Trophoblast cell (in vitro differentiated cells and primary cell): ENCODE results near the gene CPN2.

ENCODE experiments used
- DNase-seq, 2 donors: peaks; one replicate each; pipeline ENCODE4 v3.0.0-alpha.2; 2016
- H2AFZ ChIP-seq: 2 replicates; pipeline ENCODE4 v1.6.1; 2013; ENCODE audit warnings: low read length, moderate library complexity, mild to moderate bottlenecking; ENCODE audit not compliant: insufficient read depth, poor library complexity
- H2AK5ac ChIP-seq: 2 replicates; pipeline ENCODE4 v1.6.1; 2013; ENCODE audit warnings: mild to moderate bottlenecking, low read length
- H2BK120ac ChIP-seq: 2 replicates; pipeline ENCODE4 v1.6.1; 2013; ENCODE audit warnings: low read length, mild to moderate bottlenecking, moderate library complexity; ENCODE audit not compliant: insufficient read depth, poor library complexity
- H2BK12ac ChIP-seq: 2 replicates; pipeline ENCODE4 v1.6.1; 2013; ENCODE audit warnings: mild to moderate bottlenecking, low read length, moderate library complexity
- H2BK5ac ChIP-seq: 2 replicates; pipeline ENCODE4 v1.6.1; 2013; ENCODE audit warnings: low read length, low read depth, moderate library complexity, mild to moderate bottlenecking; ENCODE audit not compliant: poor library complexity
- H3K14ac ChIP-seq: 2 replicates; pipeline ENCODE4 v1.6.1; 2013; ENCODE audit warnings: mild to moderate bottlenecking, low read length
- H3K18ac ChIP-seq: 2 replicates; pipeline ENCODE4 v1.6.1; 2013; ENCODE audit warnings: mild to moderate bottlenecking, low read length
- H3K23ac ChIP-seq: 2 replicates; pipeline ENCODE4 v1.6.1; 2013; ENCODE audit warnings: low read length
- H3K27ac ChIP-seq: 2 replicates; pipeline ENCODE4 v1.5.1; 2013; ENCODE audit warnings: low read depth, mild to moderate bottlenecking, inconsistent platforms, low read length, moderate library complexity
- H3K27me3 ChIP-seq: 2 replicates; pipeline ENCODE4 v1.6.1; 2013; ENCODE audit warnings: inconsistent platforms, mild to moderate bottlenecking, low read length, moderate library complexity; ENCODE audit not compliant: insufficient read depth
- H3K36me3 ChIP-seq, 2 experiments: 1 replicate in 1 of 2; 2 replicates in 1 of 2; pipeline ENCODE4 v1.6.1; 2013; ENCODE audit warnings: low read length in 2 of 2, mild to moderate bottlenecking in 2 of 2, moderate library complexity in 1 of 2; ENCODE audit not compliant: insufficient read depth in 2 of 2, control insufficient read depth in 1 of 2
- H3K4ac ChIP-seq: 2 replicates; pipeline ENCODE4 v1.6.1; 2013; ENCODE audit warnings: low read depth, mild to moderate bottlenecking, low read length, moderate library complexity
- H3K4me1 ChIP-seq, 2 experiments: 1 replicate in 1 of 2; 2 replicates in 1 of 2; pipeline ENCODE4 v1.6.1; 2013; ENCODE audit warnings: low read length in 2 of 2, mild to moderate bottlenecking in 2 of 2, moderate library complexity in 1 of 2; ENCODE audit not compliant: insufficient read depth in 2 of 2, control insufficient read depth in 1 of 2
- H3K4me2 ChIP-seq: 2 replicates; pipeline ENCODE4 v1.6.1; 2013; ENCODE audit warnings: inconsistent platforms, mild to moderate bottlenecking, low read length, moderate library complexity
- H3K4me3 ChIP-seq: 2 replicates; pipeline ENCODE4 v1.5.1; 2013; ENCODE audit warnings: mild to moderate bottlenecking, low read depth, low read length, inconsistent platforms
- H3K79me1 ChIP-seq: one replicate; pipeline ENCODE4 v1.6.1; 2013; ENCODE audit warnings: low read length
- H3K79me2 ChIP-seq: 2 replicates; pipeline ENCODE4 v1.6.1; 2013; ENCODE audit warnings: low read length, mild to moderate bottlenecking; ENCODE audit not compliant: control insufficient read depth, insufficient read depth, poor library complexity
- H3K9ac ChIP-seq: 2 replicates; pipeline ENCODE4 v1.6.1; 2013; ENCODE audit warnings: mild to moderate bottlenecking, low read length
- H3K9me3 ChIP-seq: 2 replicates; pipeline ENCODE4 v1.6.1; 2013; ENCODE audit warnings: low read depth, mild to moderate bottlenecking, control low read depth, inconsistent platforms, low read length; ENCODE audit not compliant: insufficient read depth
- H4K12ac ChIP-seq: 2 replicates; pipeline ENCODE4 v1.6.1; 2013; ENCODE audit warnings: low read depth, mild to moderate bottlenecking, low read length, moderate library complexity
- H4K8ac ChIP-seq: 2 replicates; pipeline ENCODE4 v1.6.1; 2013; ENCODE audit warnings: low read depth, mild to moderate bottlenecking, low read length, moderate library complexity
- H4K91ac ChIP-seq: one replicate; pipeline ENCODE4 v1.6.1; 2013; ENCODE audit warnings: low read depth, mild to moderate bottlenecking, low read length, moderate library complexity
- WGBS: extraction: QIAGEN DNeasy Blood & Tissue Kit; methylation state at CpG from one replicate; pipeline ENCODE4 v1.1.7; 2013; ENCODE audit warnings: missing lambda C conversion rate; ENCODE audit not compliant: insufficient read length, insufficient coverage; ENCODE audit errors: extremely low coverage; 5-methylcytosine and 5-hydroxymethylcytosine counted together

CPN2 gene

GRCh38 chr3:194368918-194369317, 17.8 kb upstream of the CPN2 start:
- H4K12ac ChIP-seq, result no peak overlapping the region
- no peak for DNase-seq
- WGBS, result no CpG with 5 or more reads among the region's 6 CpGs
- no peak overlapping the region for H2BK12ac ChIP-seq
- H3K4me2 ChIP-seq, result no peak overlapping the region
- H3K27me3 ChIP-seq, result no peaks in the 10 kb centered on the region
- H3K9ac ChIP-seq, result no peak overlapping the region
- no peak overlapping the region for H3K23ac ChIP-seq
- no peak overlapping the region for H4K91ac ChIP-seq
- no peaks in the 10 kb centered on the region for H3K79me1 ChIP-seq
- H3K14ac ChIP-seq, result no peak overlapping the region
- H3K18ac ChIP-seq, result no peak overlapping the region
- H2BK120ac ChIP-seq, result no peak overlapping the region
- H3K79me2 ChIP-seq, result no peaks in the 10 kb centered on the region
- no peak overlapping the region for H2BK5ac ChIP-seq
- no peak overlapping the region for H2AFZ ChIP-seq
- no peak overlapping the region for H3K4me3 ChIP-seq
- H3K4ac ChIP-seq, result no peak overlapping the region
- H3K4me1 ChIP-seq, result peaks cover 3 to 14% of the 10 kb centered on the region in 2 experiments
- H4K8ac ChIP-seq, result no peak overlapping the region
- no peaks in the 10 kb centered on the region for H3K36me3 ChIP-seq
- no peak overlapping the region for H2AK5ac ChIP-seq
- H3K27ac ChIP-seq, result no peak overlapping the region
- H3K9me3 ChIP-seq, result no peaks in the 10 kb centered on the region

DNA sequence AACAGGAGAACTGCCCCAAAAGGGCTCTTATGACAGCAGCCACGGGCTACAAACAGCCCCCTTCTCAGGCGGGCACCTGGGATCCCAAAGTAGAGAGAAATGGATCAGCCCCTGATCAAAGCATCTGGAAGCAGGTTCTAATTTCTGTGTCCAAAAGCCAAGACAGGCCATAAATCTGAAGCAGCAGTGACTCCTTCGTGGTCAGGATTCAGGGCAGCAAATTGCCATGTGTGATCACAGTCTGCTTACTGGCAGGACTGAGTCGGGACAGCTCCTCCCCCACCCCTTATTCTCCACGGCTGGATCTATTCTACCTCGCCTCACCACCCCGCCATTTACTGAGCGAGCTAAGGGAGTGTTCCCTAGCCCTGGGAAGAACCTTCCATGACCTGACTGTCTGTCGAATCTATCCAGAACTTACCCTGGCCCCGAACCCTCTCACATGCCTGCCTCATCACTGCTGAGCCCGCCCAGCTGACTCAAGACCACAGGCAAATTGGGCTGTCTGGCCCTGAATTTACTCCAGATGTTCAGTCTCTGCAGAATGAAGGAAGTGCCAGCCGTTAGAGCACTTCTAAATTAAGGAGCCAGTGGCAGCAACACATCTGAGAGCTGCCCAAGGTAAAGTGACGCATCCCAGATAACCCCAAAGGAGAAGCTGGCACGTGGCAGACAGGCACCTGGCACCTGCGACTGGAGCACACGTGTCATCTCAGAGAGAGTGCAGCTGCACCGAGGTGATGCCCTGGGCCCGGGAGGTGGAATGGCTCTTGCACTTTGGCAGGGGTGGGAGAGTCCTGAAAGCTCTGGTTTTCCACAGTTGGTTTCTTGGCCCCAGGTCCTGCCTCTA, 17.1 kb upstream of the CPN2 start:
- Histone ChIP-seq H2BK120ac (no peak overlapping the region), H3K27me3 (no peaks in the 10 kb centered on the region), H2BK12ac (no peak overlapping the region), H3K36me3 (no peaks in the 10 kb centered on the region), H3K23ac (no peak overlapping the region), H3K79me1 (no peaks in the 10 kb centered on the region), H4K12ac (no peak overlapping the region), H2AK5ac (no peak overlapping the region), H3K27ac (no peak overlapping the region), H3K4me3 (no peak overlapping the region), H2AFZ (no peak overlapping the region), H3K79me2 (no peaks in the 10 kb centered on the region), H3K14ac (no peak overlapping the region), H3K4me1 (peaks cover 3 to 14% of the 10 kb centered on the region in 2 experiments), H3K4ac (no peak overlapping the region), H4K8ac (no peak overlapping the region), H3K4me2 (no peak overlapping the region), H3K18ac (no peak overlapping the region), H2BK5ac (no peak overlapping the region), H4K91ac (no peak overlapping the region), H3K9ac (no peak overlapping the region), H3K9me3 (no peaks in the 10 kb centered on the region)
- no CpG with 5 or more reads among the region's 18 CpGs for WGBS
- DNase-seq, result no peak

DNA sequence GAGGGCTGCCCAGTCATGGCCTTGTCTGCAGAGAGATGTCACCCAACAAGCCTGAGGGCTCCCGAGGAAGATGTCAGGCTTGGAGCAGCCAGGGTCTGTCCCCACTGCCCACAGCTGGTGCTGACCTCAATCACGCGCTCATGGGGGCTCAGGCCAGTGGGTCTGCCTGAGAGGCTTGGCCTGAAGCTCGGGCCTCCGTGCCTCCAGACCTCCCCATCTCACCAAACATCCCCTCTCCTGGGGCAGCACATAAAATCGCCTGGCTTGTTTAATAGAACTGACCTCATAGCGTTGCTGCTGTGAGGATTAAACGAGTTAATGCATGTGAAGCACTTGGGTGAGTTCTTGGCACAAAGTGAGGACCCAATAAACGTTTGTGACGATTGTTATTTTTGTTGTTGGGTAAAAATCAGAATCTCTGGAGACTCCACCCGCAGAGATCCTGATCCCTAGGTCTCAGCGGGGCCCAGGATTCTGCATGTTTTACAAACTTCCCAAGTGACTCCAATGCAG, 14.9 kb upstream of the CPN2 start:
- no peak overlapping the region for H3K23ac ChIP-seq
- no peaks in the 10 kb centered on the region for H3K27me3 ChIP-seq
- H2BK120ac ChIP-seq, result no peak overlapping the region
- H3K79me1 ChIP-seq, result no peaks in the 10 kb centered on the region
- no peak overlapping the region for H3K18ac ChIP-seq
- no peaks in the 10 kb centered on the region for H3K9me3 ChIP-seq
- no peak overlapping the region for H2BK5ac ChIP-seq
- peaks cover 3 to 14% of the 10 kb centered on the region in 2 experiments for H3K4me1 ChIP-seq
- H3K4me3 ChIP-seq, result no peak overlapping the region
- H3K14ac ChIP-seq, result no peak overlapping the region
- no peak overlapping the region for H2AFZ ChIP-seq
- no peak overlapping the region for H3K4me2 ChIP-seq
- no peak overlapping the region for H2BK12ac ChIP-seq
- no peaks in the 10 kb centered on the region for H3K79me2 ChIP-seq
- WGBS, result no CpG with 5 or more reads among the region's 12 CpGs
- H4K8ac ChIP-seq, result no peak overlapping the region
- no peak overlapping the region for H3K4ac ChIP-seq
- DNase-seq, result no peak
- no peaks in the 10 kb centered on the region for H3K36me3 ChIP-seq
- no peak overlapping the region for H2AK5ac ChIP-seq
- no peak overlapping the region for H4K91ac ChIP-seq
- H3K27ac ChIP-seq, result no peak overlapping the region
- no peak overlapping the region for H3K9ac ChIP-seq
- H4K12ac ChIP-seq, result no peak overlapping the region

DNA sequence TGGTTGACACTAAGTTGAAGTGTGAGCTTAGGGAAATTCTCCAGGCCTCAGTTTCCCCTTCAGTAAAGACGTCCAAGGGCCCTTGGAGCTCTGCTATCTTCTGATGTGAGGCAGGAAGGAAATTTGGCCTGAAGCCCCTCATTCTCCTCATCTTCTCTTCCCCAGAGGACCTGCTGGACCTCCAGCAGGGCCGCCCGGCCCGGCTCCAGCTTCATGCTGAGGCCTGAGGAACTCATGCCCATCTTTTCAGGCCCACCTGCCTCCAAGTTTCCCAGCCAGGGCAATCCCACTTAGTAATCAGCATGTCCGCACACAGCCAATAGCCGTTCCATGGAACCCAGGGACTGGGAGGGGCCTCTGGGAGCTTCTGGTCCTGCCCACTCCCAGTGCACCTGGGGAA, 14.4 kb upstream of the CPN2 start:
- no peaks in the 10 kb centered on the region for H3K79me1 ChIP-seq
- H2AK5ac ChIP-seq, result no peak overlapping the region
- H3K4me1 ChIP-seq, result peaks cover 3 to 14% of the 10 kb centered on the region in 2 experiments
- no peak overlapping the region for H3K4me3 ChIP-seq
- H3K79me2 ChIP-seq, result no peaks in the 10 kb centered on the region
- no peak overlapping the region for H4K91ac ChIP-seq
- no peak overlapping the region for H3K23ac ChIP-seq
- peaks cover 2% of the 10 kb centered on the region for H3K9me3 ChIP-seq
- no CpG with 5 or more reads among the region's 6 CpGs for WGBS
- H4K12ac ChIP-seq, result no peak overlapping the region
- no peak overlapping the region for H2AFZ ChIP-seq
- no peak overlapping the region for H3K4ac ChIP-seq
- H2BK120ac ChIP-seq, result no peak overlapping the region
- no peak overlapping the region for H3K27ac ChIP-seq
- H2BK5ac ChIP-seq, result no peak overlapping the region
- no peaks in the 10 kb centered on the region for H3K27me3 ChIP-seq
- DNase-seq, result no peak
- no peak overlapping the region for H2BK12ac ChIP-seq
- no peak overlapping the region for H3K18ac ChIP-seq
- no peak overlapping the region for H4K8ac ChIP-seq
- H3K36me3 ChIP-seq, result no peaks in the 10 kb centered on the region
- H3K14ac ChIP-seq, result no peak overlapping the region
- H3K4me2 ChIP-seq, result no peak overlapping the region
- no peak overlapping the region for H3K9ac ChIP-seq
